BE2C (cell line): ENCODE measurements around the gene ITPK1.

ENCODE experiments used
- DNase-seq: peaks from one replicate; pipeline ENCODE4 v3.0.0-alpha.2; 2020
- H3K27me3 ChIP-seq: fragments of 250-450 bp; sonication (Bioruptor Pico); 2 replicates; pipeline ENCODE4 v1.5.1; 2020; ENCODE audit warnings: mild to moderate bottlenecking
- H3K36me3 ChIP-seq: fragments of 250-450 bp; sonication (Bioruptor Pico); 2 replicates; pipeline ENCODE4 v1.5.1; 2020; ENCODE audit warnings: mild to moderate bottlenecking
- H3K4me1 ChIP-seq: fragments of 250-450 bp; sonication (Bioruptor Pico); 2 replicates; pipeline ENCODE4 v1.5.1; 2020
- H3K4me3 ChIP-seq: 2 replicates; pipeline ENCODE4 v1.5.1; 2011; ENCODE audit warnings: low read depth, low read length
- H3K9me3 ChIP-seq: fragments of 250-450 bp; sonication (Bioruptor Pico); 2 replicates; pipeline ENCODE4 v1.5.1; 2020
- TF ChIP-seq, protein P1 (sequence below): IDR thresholded peaks from 2 replicates; pipeline ENCODE4 v1.5.1; 2012; ENCODE audit warnings: mild to moderate bottlenecking, low read depth, low read length

Gene ITPK1

DNA sequence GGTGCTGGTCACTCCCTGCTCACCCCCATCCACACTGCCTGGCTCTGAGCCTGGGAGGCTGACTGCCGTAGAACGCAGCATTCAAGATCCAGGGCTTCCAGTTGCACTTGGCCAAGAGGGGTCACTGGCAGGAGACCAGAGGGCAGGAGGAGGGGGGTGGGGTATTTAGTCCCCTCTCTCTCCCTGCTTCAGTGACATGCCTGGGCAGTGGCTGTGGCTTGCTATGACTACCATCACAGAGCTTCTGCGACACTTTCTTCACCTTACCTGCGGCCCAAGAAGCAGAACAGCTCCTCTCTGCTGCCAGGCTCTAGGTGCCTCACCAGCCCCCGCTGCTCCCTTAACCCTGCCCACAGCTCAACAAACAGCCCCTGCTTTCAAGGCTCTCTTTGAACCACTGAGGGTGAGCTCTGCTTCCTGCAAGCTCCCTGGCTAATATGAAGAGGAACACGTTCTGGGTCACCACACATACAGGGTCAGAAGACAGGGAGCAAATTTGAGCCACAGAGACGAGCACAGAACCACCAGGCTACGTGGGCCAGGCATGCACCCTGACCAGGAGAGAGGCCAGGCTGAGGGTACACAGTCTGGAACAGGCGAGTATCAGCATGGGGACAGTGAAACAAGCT is 55.7 kb downstream of the ITPK1 start:
- peaks cover 4% of the 10 kb centered on the region; the same call in 1 of the 2 replicates for H3K36me3 ChIP-seq
- H3K9me3 ChIP-seq: no peaks in the 10 kb centered on the region
- DNase-seq: no peak
- H3K27me3 ChIP-seq: no peaks in the 10 kb centered on the region
- H3K4me3 ChIP-seq: no peak overlapping the region
- H3K4me1 ChIP-seq: peaks cover 15% of the 10 kb centered on the region
- TF ChIP-seq, protein P1, sequence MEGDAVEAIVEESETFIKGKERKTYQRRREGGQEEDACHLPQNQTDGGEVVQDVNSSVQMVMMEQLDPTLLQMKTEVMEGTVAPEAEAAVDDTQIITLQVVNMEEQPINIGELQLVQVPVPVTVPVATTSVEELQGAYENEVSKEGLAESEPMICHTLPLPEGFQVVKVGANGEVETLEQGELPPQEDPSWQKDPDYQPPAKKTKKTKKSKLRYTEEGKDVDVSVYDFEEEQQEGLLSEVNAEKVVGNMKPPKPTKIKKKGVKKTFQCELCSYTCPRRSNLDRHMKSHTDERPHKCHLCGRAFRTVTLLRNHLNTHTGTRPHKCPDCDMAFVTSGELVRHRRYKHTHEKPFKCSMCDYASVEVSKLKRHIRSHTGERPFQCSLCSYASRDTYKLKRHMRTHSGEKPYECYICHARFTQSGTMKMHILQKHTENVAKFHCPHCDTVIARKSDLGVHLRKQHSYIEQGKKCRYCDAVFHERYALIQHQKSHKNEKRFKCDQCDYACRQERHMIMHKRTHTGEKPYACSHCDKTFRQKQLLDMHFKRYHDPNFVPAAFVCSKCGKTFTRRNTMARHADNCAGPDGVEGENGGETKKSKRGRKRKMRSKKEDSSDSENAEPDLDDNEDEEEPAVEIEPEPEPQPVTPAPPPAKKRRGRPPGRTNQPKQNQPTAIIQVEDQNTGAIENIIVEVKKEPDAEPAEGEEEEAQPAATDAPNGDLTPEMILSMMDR: no peak

DNA sequence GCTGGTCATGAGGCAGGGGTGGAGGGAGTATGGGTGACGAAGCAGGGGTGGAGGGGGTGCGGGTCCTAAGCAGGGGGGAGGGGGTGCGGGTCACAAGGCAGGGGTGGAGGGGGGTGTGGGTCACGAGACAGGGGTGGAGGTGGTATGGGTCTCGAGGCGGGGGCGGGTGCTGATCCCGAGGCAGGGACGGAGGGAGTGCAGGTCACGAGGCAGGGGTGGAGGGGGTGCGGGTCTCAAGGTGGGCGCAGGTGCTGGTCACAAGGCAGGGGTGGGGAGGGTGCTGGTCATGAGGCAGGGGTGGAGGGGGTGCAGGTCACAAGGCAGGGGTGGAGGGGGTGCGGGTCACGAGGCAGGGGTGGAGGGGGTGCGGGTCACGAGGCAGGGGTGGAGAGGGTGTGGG is 56.5 kb downstream of the ITPK1 start:
- Histone ChIP-seq H3K27me3 (no peaks in the 10 kb centered on the region), H3K4me3 (no peak overlapping the region), H3K9me3 (no peaks in the 10 kb centered on the region), H3K4me1 (peaks cover 15% of the 10 kb centered on the region), H3K36me3 (peaks cover 4% of the 10 kb centered on the region; the same call in 1 of the 2 replicates)
- no peak for DNase-seq
- TF ChIP-seq, protein P1: no peak

DNA sequence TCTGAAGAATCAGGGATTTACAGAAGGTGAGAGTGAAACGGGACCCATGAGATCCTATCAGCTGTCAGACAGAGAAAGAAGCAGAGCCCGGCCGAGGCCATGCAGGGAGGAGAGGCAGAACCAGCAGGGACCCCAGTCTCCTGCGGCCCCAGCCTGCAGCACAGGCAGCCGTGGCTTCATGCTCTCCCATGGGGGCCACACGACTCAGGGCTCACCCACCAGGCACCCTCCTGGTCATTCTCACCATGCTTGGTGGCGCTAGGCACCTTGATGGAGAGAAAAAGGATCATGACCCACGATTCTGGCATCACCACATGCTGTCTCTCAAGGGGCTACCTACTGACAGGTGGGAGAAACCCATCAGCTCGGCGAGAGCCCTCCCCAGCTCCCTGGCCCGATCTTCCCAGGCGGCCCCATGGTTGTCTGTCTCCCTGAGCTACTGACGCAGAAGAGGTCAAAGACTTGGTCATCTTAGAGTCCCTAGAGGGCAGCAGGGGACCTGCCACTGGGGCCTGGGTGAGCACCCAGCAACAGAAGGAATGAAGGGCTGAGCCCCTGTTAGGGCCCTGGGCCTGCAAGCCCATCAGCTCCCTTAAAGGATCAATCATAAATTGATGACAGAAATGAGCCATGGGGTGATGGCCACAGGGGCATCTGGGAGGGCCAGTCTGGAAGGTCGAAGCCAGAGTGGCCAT is 58.0 kb downstream of the ITPK1 start:
- no peak for DNase-seq
- TF ChIP-seq, protein P1: no peak
- H3K4me1 ChIP-seq: peaks cover 15% of the 10 kb centered on the region
- H3K27me3 ChIP-seq: no peaks in the 10 kb centered on the region
- H3K36me3 ChIP-seq: peaks cover 4% of the 10 kb centered on the region; the same call in 1 of the 2 replicates
- H3K4me3 ChIP-seq: no peak overlapping the region
- H3K9me3 ChIP-seq: no peaks in the 10 kb centered on the region

DNA sequence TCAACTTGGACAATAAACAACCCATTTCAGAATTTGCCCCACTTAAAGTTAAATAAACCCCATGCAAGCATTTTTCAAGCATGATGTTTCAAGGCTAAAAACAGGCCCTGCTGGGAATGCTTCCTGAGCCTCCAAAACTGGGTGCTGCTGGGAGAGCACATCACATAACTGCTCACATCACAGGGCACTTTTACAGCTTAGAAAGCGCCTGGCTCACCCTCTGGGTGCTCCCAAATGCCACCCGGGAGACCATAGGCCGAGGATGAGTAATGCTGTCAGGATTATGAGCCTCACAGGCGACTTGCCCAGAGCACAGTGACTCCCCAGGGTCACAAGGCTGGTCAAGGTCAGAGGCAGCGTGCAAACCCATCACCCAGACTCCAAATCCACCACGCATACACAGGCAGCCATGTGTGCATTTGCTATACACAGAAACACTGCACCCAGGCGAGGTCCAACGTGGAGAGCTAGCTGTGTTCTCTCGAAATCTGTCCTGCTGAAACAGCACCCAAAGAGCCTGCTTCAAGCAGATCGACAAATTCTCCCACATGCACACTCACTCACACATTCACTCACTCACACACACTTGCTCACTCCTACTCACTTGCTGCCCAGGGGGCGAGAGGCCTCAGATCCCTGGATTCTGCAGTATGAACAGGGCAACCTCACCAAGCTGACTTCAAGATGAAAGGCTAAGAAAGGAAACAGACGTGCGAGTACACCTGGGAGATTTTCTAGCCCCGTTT is 58.7 kb downstream of the ITPK1 start:
- DNase-seq: no peak
- no peaks in the 10 kb centered on the region for H3K9me3 ChIP-seq
- no peak overlapping the region for H3K4me3 ChIP-seq
- H3K4me1 ChIP-seq: peaks cover 15% of the 10 kb centered on the region
- H3K36me3 ChIP-seq: peaks cover 4% of the 10 kb centered on the region; the same call in 1 of the 2 replicates
- H3K27me3 ChIP-seq: no peaks in the 10 kb centered on the region
- TF ChIP-seq, protein P1: no peak

DNA sequence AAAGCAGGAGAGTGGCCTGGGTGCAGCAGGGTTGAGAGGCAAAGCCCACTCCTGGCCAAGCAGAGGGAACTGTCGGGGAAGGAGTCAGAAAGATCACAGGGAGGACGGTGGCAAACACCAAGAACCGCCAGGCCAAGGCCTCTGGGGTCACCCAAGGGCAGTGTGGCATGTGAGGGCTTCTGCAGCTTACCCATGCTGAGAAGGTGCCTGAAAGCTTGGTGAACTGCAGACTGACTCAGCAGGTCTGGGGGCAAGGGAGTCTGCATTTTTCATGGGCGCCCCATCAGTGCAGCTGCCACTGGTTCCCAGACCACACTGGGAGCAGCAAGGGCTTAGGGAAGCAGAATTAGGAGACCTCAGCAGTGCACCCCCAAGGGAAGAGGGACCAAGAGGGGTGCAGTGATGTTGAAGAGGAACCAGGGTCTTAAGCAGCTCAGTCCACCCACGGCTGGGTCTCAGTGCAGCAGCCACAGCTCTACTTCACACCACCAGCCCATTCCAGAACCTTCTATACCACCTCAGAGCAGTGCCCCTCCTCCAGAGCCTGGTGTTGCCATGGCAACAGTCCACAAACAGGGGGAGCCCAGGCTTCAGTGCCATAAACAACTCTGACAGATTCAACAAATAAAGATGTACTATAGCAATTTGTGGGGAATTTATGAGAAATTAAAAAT is 59.4 kb downstream of the ITPK1 start:
- DNase-seq: no peak
- Histone ChIP-seq H3K36me3 (peaks cover 4% of the 10 kb centered on the region; the same call in 1 of the 2 replicates), H3K4me3 (no peak overlapping the region), H3K27me3 (no peaks in the 10 kb centered on the region), H3K9me3 (no peaks in the 10 kb centered on the region), H3K4me1 (peaks cover 15% of the 10 kb centered on the region)
- TF ChIP-seq, protein P1: no peak
